Transverse colon (tissue), 4 donors: Measurements from ENCODE around the gene TTLL3. TPM values are rescaled to one million over a fixed set of nuclear protein-coding genes. Genes with fewer than 3 reads are reported as not detected.
"Not testable (repeated sequence)": the region's sequence is repeated elsewhere in the genome, so short reads cannot be mapped to it uniquely, and the experiment has no call there.

Source experiments
- DNase-seq: peaks from one replicate; pipeline ENCODE4 v3.0.0-alpha.2; 2019
- H3K27ac ChIP-seq, 4 donors: fragments of 200-600 bp; sonication (generic); 2 replicates each; pipeline ENCODE4 v1.5.1; 2016 to 2018; ENCODE audit warnings: inconsistent platforms in 4 of 4
- H3K27me3 ChIP-seq: fragments of 200-600 bp; sonication (generic); 2 replicates; pipeline ENCODE4 v1.5.1; 2017; ENCODE audit warnings: inconsistent platforms
- H3K36me3 ChIP-seq, 4 donors: fragments of 200-600 bp; sonication (generic); 2 replicates each; pipeline ENCODE4 v1.5.1; 2017 to 2019; ENCODE audit warnings: inconsistent platforms in 4 of 4
- H3K4me1 ChIP-seq, 4 donors: fragments of 200-600 bp; sonication (generic); 2 replicates each; pipeline ENCODE4 v1.5.1; 2017 to 2020; ENCODE audit warnings: inconsistent platforms in 4 of 4
- H3K4me3 ChIP-seq, 4 donors: fragments of 200-600 bp; sonication (generic); 1 replicate in 1 of 4; 2 replicates in 3 of 4; pipeline versions ENCODE4 v1.5.1 to v1.6.1; 2017 to 2019; ENCODE audit warnings: inconsistent platforms in 4 of 4
- H3K9me3 ChIP-seq, 2 donors: fragments of 200-600 bp; sonication (generic); 2 replicates each; pipeline ENCODE4 v1.5.1; 2017 to 2019; ENCODE audit warnings: inconsistent platforms in 2 of 2
- EP300 ChIP-seq: sonication (generic); formaldehyde crosslinking; IDR thresholded peaks from one replicate; pipeline ENCODE4 v1.6.1; 2017; ENCODE audit warnings: antibody characterized with exemption, low read depth
- POLR2A ChIP-seq: fragments of 450-650 bp; IDR thresholded peaks from one replicate; pipeline ENCODE4 v1.6.1; 2016; ENCODE audit warnings: antibody characterized with exemption, mild to moderate bottlenecking, moderate library complexity
- POLR2AphosphoS5 ChIP-seq, 3 donors: sonication (generic); formaldehyde crosslinking; IDR thresholded peaks; one replicate each; pipeline ENCODE4 v1.6.1; 2016; ENCODE audit warnings: antibody characterized with exemption in 3 of 3
- WGBS, 2 donors: methylation state at CpG; one replicate each; pipeline ENCODE4 v1.1.5; 2018; ENCODE audit warnings: low coverage in 1 of 2; 5-methylcytosine and 5-hydroxymethylcytosine counted together
- in situ Hi-C, 4 donors: fragments of 200-750 bp; cut with MboI; loops; one replicate each; pipeline versions ENCODE4 v1.15.0 to v1.15.1; 2017; ENCODE audit warnings: low sequenced_read_pairs in 3 of 4, low pct_ligation_motif_present in 1 of 4, low pct_unique_long_range_greater_than_20kb in 1 of 4
- intact Hi-C: fragments of 100-400 bp; cut with DNase I; formaldehyde crosslinking; loops from one replicate; pipeline ENCODE4 v1.15.1; 2023; ENCODE audit warnings: low total_unique reads
- total RNA-seq, 4 donors: library from RNA; depleted of rRNA; stranded (reverse); fragments of >200 nt; gene quantifications; one replicate each; pipeline ENCODE4 v1.1.0, GENCODE V29; 2016
- TF ChIP-seq, protein P1 (sequence below), 5 experiments: fragments of 200-600 bp in 3 of 5; fragments of 450-650 bp in 2 of 5; sonication (generic) in 3 of 5; IDR thresholded peaks; 1 replicate in 2 of 5; 2 replicates in 3 of 5; pipeline ENCODE4 v1.5.1; 2016 to 2017; ENCODE audit warnings: antibody characterized with exemption in 5 of 5, inconsistent platforms in 3 of 5, mild to moderate bottlenecking in 2 of 5, moderate library complexity in 1 of 5

TTLL3 gene
- total RNA-seq, 4 donors from 2014 or later: 47.4 to 352 (median 154) TPM

DNA sequence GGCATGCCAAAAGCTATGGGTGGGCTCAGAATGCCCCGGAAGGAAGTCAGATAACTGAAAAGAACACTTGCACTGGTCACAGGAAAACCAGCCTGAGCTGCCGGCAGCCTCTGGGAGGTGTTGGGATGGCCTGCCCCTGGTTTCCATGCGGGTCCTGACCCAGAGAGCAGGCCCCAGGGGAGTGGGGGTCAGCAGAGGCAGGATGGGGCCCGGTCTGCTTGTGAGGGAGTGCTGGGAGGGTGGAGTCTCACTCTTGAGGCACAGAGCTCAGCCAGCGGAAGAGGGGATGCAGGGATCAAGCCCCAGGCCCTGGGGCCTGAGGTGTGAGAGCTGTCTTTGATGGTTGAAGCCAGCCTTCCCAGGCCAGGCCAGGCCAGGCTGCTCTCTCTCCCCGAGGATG, 36.2 kb downstream of the TTLL3 start:
- no peak overlapping the region for H3K4me3 ChIP-seq
- no peak overlapping the region for H3K27ac ChIP-seq
- TF ChIP-seq EP300 (no peak), POLR2AphosphoS5 (IDR thresholded peaks at IDR 0.05) (no peak), POLR2A (no peak)
- TF ChIP-seq, protein P1, sequence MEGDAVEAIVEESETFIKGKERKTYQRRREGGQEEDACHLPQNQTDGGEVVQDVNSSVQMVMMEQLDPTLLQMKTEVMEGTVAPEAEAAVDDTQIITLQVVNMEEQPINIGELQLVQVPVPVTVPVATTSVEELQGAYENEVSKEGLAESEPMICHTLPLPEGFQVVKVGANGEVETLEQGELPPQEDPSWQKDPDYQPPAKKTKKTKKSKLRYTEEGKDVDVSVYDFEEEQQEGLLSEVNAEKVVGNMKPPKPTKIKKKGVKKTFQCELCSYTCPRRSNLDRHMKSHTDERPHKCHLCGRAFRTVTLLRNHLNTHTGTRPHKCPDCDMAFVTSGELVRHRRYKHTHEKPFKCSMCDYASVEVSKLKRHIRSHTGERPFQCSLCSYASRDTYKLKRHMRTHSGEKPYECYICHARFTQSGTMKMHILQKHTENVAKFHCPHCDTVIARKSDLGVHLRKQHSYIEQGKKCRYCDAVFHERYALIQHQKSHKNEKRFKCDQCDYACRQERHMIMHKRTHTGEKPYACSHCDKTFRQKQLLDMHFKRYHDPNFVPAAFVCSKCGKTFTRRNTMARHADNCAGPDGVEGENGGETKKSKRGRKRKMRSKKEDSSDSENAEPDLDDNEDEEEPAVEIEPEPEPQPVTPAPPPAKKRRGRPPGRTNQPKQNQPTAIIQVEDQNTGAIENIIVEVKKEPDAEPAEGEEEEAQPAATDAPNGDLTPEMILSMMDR (IDR thresholded peaks at IDR 0.05): no peak
- peaks cover 0 to 18% (median 11%) of the 10 kb centered on the region in 4 donors for H3K4me1 ChIP-seq
- DNase-seq: no peak
- H3K9me3 ChIP-seq: no peaks in the 10 kb centered on the region
- intact Hi-C loops: loop anchor here (10.0 kb wide), 1 partner anchor 69 kb away; the partner anchor contains the start of gene IL17RC
- in situ Hi-C loops: no loop called here
- 79% methylated on average over 5 of the region's 6 CpGs; no CpG with 5 or more reads in 1 of the 2 donors for WGBS, 2 donors
- H3K36me3 ChIP-seq: peaks cover 0 to 8% (median 0%) of the 10 kb centered on the region in 4 donors
- H3K27me3 ChIP-seq: no peaks in the 10 kb centered on the region

- no peak overlapping the region for H3K4me3 ChIP-seq
- 96% methylated on average over 4 of the region's 6 CpGs; no CpG with 5 or more reads in 1 of the 2 donors for WGBS, 2 donors
- TF ChIP-seq, protein P1 (IDR thresholded peaks at IDR 0.05): no peak
- TF ChIP-seq POLR2AphosphoS5 (IDR thresholded peaks at IDR 0.05) (no peak), EP300 (no peak), POLR2A (no peak)
- DNase-seq: no peak
- in situ Hi-C loops: no loop called here
- no peak overlapping the region for H3K27ac ChIP-seq
- peaks cover 0 to 22% (median 11%) of the 10 kb centered on the region in 4 donors for H3K4me1 ChIP-seq
- H3K9me3 ChIP-seq: no peaks in the 10 kb centered on the region
- H3K36me3 ChIP-seq: peaks cover 0 to under 1% (median 0%) of the 10 kb centered on the region in 4 donors
- H3K27me3 ChIP-seq: no peaks in the 10 kb centered on the region
- intact Hi-C loops: loop anchor here (10.0 kb wide), 1 partner anchor 68 kb away; the partner anchor contains the start of gene IL17RC
Observed at GRCh38 chr3:9846931-9847488, 36.9 kb downstream of the TTLL3 start.

- in situ Hi-C loops, H3K27ac ChIP-seq, DNase-seq, H3K9me3 ChIP-seq, H3K4me3 ChIP-seq, H3K27me3 ChIP-seq, H3K36me3 ChIP-seq: not testable (repeated sequence)
- WGBS, 2 donors: 62% methylated on average over 9 of the region's 9 CpGs; no CpG with 5 or more reads in 1 of the 2 donors
- H3K4me1 ChIP-seq: peaks cover 0 to 22% (median 7%) of the 10 kb centered on the region in 4 donors
- intact Hi-C loops: loop anchor here (10.0 kb wide), 1 partner anchor 67 kb away; the partner anchor contains the start of gene IL17RC
Observed at GRCh38 chr3:9847870-9848269, 37.8 kb downstream of the TTLL3 start.

DNA sequence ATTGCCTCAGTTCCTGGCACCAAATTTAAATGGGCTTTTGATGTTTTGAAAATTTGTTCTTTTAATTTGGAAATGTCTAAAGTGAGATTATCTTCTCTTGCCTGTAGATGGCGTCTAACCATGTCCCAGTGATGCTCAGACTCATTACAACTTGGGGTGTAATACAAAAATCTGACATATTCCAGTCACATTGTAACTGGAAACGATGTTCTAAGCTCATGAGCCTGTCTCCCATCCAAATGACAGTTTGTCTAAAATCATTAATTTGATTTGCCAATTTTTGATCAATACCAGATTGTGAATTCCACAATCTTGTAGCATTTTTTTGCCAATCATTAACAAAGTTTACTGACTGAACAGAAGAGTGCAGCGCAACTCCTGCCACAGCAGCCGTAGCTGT, 38.8 kb downstream of the TTLL3 start:
- H3K27ac ChIP-seq, H3K4me3 ChIP-seq, DNase-seq, H3K27me3 ChIP-seq, H3K36me3 ChIP-seq, H3K9me3 ChIP-seq, in situ Hi-C loops: not testable (repeated sequence)
- H3K4me1 ChIP-seq: peaks cover 0 to 20% (median 2%) of the 10 kb centered on the region in 4 donors
- peak in 2 of 3 donors; percentile 19 to 34 for TF ChIP-seq POLR2AphosphoS5 (IDR thresholded peaks at IDR 0.05)
- TF ChIP-seq, protein P1 (IDR thresholded peaks at IDR 0.05): peak; percentile 53 to 62 (median 60)
- intact Hi-C loops: loop anchor here (10.0 kb wide), 1 partner anchor 66 kb away; the partner anchor contains the start of gene IL17RC
- WGBS, 2 donors: 25 to 36% methylated on average over 3 to 4 of the region's 4 CpGs

GRCh38 chr3:9851383-9851782, 41.3 kb downstream of the TTLL3 start:
- H3K4me3 ChIP-seq, H3K27me3 ChIP-seq, in situ Hi-C loops, intact Hi-C loops, DNase-seq, H3K36me3 ChIP-seq, H3K9me3 ChIP-seq, H3K27ac ChIP-seq: not testable (repeated sequence)
- H3K4me1 ChIP-seq: peaks cover 0 to 15% (median 0%) of the 10 kb centered on the region in 4 donors
- WGBS, 2 donors: 59 to 90% methylated on average over 2 to 6 of the region's 6 CpGs

DNA sequence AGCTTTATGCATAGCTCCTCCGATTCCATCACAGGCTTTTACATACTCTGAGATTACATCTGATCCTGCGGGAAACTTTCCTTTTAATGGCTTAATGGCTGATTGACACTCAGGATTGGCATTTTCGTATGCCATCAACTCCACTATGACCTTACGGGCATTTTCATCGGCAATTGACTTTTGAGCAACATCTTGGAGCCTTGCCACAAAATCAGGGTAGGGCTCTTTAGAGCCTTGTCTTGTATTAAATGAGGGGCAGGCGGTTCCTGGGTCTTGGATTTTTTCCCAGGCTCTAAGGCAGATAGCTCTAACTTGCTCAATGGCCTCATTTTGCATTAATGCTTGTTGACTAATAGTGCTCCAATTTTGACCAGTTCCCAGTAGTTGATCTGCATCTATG, 41.9 kb downstream of the TTLL3 start:
- in situ Hi-C loops, H3K9me3 ChIP-seq, H3K27me3 ChIP-seq, H3K27ac ChIP-seq, H3K36me3 ChIP-seq, H3K4me3 ChIP-seq, intact Hi-C loops: not testable (repeated sequence)
- DNase-seq: peak; percentile 47
- 45 to 51% methylated on average over 2 to 6 of the region's 6 CpGs for WGBS, 2 donors
- H3K4me1 ChIP-seq: peaks cover 0 to 15% (median 0%) of the 10 kb centered on the region in 4 donors
